HG03139 (cell line): ENCODE results near the gene IRF8.
"Not testable (repeated sequence)": the region's sequence is repeated elsewhere in the genome, so short reads cannot be mapped to it uniquely, and the experiment has no call there.

Experiments
- ATAC-seq: cut with Tn5 transposase; IDR thresholded peaks from one replicate; pipeline ENCODE4 v1.9.1; 2021; ENCODE audit not compliant: unreplicated experiment

IRF8 gene, protein sequence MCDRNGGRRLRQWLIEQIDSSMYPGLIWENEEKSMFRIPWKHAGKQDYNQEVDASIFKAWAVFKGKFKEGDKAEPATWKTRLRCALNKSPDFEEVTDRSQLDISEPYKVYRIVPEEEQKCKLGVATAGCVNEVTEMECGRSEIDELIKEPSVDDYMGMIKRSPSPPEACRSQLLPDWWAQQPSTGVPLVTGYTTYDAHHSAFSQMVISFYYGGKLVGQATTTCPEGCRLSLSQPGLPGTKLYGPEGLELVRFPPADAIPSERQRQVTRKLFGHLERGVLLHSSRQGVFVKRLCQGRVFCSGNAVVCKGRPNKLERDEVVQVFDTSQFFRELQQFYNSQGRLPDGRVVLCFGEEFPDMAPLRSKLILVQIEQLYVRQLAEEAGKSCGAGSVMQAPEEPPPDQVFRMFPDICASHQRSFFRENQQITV

DNA sequence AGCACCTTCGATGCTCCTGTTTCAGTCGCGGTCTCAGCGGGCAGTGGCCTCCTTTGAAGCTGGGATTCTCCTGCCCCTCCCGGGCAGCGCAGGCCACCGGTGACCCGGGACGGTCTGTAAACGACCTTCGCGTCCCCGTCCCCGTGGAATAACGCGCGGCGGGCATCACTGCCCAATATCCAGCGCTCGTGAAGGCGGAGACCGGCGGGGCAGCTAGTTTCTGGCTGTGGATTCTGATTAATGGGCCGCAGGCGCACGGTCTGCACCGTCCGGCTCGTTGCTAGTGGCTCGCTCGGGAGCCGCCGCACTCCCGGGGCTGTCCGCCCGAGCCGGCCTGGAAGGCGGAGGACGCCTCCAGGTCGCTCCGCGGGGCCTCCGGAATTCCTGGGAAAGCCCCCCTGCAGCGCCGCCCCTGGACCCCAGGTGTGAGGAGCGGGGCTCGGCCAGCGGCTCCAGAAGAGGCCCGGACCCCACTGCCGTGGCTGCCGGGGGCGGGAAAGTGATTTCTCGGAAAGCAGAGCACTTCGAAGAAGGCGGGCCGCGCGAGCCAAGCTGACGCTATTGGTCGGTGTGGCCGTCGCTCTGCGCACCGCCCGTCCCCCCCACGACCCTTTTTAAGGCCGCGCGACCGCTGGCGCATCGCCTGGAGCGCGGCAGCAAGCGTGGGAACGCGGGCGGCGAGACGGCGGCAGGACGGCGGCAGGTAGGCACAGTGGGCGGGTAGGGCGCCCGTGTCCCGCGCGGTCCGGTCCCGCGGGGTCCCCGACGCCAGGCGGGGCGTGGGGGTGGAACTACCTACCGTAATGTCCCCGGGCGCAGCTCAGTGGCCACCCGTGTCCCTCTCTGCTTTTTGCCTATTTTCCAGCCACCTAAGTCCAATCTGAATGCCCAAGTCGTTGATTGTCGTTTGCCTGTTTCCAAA lies at the start of gene IRF8:
TSS of gene IRF8 (plus strand) at position 642 of the 922 bp plus-strand sequence. CDS start 3,854 bp downstream, outside the sequence.
- ATAC-seq: no peak

DNA sequence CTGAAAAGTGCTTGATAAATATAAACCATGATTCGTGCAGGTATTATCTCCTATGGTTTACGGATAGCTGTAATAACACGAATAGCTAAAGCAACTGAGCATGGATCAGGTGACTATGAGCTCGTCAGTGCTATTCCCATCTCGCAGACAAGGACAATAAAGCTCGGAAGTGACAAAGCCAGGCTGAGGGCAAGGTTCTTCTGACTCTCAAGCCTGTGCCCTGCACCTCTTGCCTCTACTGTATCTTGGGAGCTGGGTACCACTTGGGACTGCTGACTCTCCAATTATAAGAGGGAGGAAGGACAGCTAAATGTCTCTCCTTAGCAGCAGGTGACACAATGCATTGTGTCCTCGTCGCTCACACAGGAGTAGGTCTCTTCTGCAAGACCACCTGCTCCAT lies 49.6 kb upstream of the IRF8 start:
- no peak for ATAC-seq

DNA sequence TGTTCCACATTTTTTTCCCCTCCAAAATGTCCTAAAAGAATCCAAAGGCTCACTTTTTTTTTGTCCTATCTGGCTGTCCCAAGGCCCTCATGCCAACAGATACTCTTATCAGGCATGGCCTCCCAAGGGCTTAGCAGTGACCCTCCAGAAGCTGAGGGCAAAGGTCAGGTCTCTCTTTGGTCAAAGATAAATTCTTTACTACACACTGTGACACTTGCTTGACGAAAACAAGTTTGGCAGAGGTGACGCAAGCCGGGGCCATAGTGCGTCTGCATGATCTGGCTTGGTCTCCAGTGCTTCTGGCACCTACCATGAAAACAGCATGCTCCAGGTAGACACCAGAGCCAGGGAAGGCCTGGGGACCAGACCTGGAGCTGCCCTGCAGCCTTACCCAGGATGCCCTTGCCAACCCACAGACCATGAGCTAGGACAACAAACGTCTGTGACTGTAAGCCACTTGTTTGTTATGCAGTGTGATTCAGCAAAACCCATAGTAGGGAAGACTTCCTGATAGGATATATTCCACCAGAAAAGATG lies 48.5 kb upstream of the IRF8 start:
- ATAC-seq: no peak

DNA sequence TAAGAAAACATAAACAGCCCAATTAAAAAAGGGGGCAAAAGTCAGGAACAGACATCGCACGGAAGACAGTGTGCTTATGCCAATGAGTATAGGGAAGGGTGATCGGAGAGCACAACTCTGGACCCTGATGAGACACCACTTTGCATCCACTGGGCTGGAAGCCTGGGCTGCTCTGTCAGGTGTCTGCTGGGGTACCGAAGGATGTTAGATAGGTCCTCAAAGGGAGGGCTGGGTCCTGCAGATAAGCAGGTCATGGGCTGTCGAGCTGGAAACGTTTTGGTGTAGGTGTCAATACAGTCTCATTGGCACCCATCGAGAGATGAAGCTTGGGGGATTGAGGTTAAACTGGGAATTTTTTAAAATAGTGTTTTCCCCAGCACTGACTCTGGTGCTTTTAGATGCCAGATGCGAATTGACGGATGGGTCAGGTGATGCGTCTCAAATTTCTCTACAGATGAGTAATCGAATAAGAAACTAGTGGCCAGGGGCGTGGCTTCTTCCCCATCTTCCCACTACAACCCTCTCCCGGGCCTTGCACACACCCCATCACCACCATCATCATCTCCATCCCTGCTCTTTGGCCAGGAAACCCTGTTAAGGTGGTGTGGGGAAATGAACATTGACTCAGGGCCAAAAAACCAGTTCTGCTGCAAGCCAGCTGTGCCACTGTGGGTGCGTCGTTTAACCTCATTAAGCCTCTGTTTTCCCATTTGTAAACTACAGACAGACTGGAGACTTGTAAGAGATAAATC lies 47.8 kb upstream of the IRF8 start:
- no peak for ATAC-seq

DNA sequence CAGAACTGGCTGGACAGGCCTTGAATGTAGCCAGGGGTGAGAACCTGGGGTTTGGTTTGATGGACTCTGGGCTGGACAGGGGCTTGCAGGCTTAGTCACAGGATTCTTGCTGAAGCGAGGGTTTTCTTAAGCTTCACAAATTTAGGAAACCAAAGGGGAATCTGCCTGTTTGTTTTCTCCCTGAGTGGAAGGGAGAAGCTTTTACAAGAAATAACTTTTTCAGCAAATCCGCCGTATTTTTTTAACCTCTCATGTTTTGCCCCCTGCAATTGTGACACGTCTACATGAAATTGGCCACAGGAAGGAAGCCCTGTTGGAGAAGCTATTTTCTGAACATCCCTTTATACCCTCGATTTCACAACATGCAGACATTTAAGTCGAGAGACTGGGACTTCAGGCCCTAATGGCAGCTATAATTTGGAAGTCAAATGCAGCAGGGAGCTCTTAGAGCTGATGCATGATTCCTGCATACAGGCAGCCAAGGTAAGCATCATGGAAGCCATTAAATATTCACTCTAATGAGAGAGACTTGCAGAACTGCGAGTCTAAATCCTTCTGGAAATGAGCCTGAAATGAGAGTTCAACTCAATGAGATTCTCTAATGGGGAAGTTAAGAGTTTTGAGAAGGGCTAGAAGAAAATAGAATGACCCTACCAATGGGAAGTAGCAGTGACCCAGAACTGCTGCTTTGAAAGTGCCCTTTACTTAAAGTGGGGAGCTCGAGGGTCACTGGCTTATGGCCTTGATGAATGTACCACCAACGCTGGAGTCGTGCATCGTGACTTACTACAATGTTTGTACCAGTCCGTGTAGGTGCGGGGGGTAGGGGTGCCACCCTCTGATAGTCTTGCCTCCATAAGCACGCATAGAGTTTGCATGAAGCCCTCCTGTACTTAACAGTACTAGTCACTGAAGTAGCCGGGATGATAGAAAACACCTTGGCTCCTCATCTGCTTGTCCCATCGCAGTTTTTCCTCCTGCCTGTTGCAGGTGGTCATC lies 45.1 kb upstream of the IRF8 start:
- ATAC-seq: no peak

DNA sequence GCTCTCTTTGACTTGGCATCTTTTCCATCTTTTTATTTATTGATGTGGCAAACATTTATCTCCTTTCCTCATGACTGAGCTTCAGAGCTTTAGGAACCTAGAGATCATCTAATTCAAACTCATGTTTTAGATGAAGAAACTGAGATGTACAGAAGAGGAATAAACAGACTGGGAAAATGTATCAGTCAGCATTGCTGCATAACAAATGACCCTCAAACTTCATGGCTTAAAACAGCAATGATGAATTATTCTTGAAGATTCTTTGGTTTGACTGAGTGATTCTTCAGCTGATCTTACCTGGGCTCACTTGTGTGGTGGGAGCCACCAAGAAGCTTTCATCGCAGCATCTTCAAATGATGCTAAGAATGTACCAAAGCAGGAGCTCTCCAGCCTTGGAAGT lies 44.0 kb upstream of the IRF8 start:
- ATAC-seq: no peak

DNA sequence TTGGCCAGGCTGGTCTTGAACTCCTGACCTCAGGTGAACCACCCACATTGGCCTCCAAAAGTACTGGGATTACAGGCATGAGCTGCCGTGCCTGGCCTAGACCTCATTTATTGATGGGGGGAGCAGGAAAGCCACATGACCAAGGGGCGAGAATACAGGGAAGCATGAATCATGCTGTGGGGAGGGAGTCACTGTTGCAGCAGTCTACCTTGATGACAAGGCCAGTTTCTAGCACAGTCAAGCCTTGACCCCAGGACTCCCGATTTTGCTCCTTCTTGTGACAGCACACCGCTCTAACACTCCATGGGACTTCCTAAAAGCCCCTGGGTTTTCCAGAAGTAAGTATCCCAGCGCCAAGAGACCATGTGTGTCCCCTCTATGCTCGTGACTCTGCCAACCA lies 42.9 kb upstream of the IRF8 start:
- ATAC-seq: no peak

GRCh38 chr16:85856585-85856984 lies 42.4 kb upstream of the IRF8 start:
- no peak for ATAC-seq

- ATAC-seq: no peak
Measured at GRCh38 chr16:85857406-85857805, 41.6 kb upstream of the IRF8 start.

GRCh38 chr16:85858571-85858970 lies 40.4 kb upstream of the IRF8 start:
- not testable (repeated sequence) for ATAC-seq

- ATAC-seq: no peak
Measured at GRCh38 chr16:85858984-85859817, 39.8 kb upstream of the IRF8 start.

DNA sequence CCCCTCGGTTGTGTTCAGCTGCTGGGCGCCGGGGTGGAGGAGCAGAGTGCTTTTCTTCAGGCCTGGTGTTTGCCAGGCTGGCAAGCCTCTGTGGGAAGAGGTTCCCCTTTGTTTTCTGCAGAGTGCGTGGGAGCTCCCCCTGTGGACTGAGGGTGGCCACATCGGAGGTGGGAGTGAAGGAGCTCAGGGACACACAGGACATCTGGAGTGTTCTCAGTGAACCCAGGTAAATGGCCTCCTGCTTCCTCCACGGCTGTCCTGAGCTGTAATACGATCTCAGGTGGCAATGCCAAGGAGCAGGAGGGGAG lies 39.2 kb upstream of the IRF8 start:
- no peak for ATAC-seq

DNA sequence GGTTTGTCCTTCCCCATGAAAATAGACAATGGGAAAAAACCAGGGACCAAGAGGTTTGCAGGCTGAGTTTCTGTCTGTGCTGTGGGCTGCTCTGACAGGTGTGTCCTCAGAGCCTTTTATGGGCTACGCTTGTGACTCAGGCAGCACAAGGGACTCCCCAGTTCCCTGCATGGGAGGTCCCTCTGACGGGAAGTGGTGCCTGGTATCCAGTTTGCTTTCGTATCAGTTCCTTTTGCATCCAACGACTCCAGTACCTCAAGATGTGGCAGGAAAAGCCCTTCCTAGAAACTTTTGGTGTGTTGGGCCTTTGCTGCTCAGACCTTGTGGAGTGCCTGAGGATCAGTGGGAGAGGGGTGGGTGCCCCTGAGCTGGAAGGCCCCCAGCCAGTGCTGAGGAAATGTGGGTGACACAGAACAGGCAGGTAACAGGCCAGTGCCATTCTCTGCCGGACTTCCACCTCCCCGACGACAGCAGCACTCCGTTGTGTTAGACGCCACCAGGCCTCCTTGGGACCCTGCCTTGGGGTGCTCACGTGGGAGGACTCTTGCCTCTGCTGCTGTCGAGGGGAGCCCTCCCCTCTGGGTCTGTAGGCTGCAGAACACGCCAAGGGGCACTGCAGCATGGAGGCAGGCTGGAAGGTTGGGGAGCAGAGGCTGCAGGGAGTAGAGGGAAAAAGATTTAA lies 38.4 kb upstream of the IRF8 start:
- ATAC-seq: no peak

- no peak for ATAC-seq
Measured at GRCh38 chr16:85861095-85861825, 37.7 kb upstream of the IRF8 start.

DNA sequence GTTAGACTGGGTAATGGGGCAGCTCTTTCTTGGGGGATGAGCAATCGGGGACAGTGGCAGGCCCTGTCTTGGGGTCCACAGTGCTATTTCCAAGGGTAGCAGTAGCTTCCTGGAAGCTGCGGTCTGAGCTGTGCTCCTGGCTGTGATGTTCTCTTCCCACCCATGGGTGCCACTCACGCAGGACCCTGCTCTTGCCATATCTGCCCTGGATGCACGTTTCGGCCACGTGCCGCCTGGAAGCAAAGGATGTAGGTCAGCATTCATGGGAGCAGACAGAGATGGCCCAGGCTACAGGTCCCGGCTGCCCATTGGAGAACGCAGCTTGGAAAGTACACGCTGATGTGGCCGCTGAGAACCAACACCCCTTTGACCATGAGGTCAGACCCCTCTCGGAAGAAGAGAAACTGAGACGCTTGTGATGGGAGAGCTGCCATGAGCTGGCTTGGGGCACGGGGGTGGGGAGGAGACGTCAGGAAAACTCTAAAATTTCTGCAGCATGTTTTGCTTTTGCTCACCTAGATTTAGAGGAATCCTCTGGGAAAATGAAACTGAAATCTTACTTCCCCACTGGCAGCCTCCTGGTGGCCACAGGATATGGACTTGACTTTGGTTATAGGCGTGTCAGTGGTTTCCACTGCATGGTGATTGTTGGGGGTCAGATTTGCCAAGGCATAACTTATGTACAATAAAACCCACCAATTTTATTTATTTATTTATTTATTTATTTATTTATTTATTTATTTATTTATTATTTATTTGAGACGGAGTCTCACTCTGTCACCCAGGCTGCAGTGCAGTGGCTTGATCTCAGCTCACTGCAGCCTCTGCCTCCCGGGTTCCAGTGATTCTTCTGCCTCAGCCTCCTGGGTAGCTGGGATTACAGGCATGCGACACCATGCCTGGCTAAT lies 36.2 kb upstream of the IRF8 start:
- no peak for ATAC-seq

DNA sequence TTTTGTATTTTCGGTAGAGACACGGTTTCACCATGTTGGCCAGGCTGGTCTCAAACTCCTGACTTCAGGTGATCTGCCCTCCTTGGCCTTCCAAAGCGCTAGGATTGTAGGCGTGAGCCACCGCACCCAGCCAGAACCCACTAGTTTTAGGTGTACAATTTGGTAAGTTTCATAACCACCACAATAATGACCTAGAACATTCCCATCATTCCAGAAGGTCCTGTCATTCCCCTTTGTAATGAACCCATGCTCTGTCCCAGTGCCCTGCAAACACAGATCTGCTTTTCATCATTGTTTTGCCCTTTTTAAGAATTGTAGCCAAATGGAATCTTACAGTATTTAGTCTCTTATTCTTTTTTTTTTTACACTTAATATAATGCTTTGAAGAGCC lies 35.6 kb upstream of the IRF8 start:
- ATAC-seq: no peak

GRCh38 chr16:85864965-85865364 lies 34.0 kb upstream of the IRF8 start:
- ATAC-seq: no peak
